Measurements from ENCODE around the gene SPINK14.

SPINK14 gene

GRCh38 chr5:148186248-148187003 lies 18.1 kb downstream of the SPINK14 start:
- DNase-seq (ENCODE audit: low spot score): no peak
- in situ Hi-C loops (cut with MboI; ENCODE audit: low pct_unique_long_range_greater_than_20kb, low sequenced_read_pairs, unreplicated experiment): loop anchor here (25.0 kb wide), 1 partner anchor 526 kb away; no protein-coding TSS in a partner anchor
- no peak for TF ChIP-seq CTCF (IDR thresholded peaks at IDR 0.05; ENCODE audit: extremely low read depth, insufficient read depth, missing control alignments)

GRCh38 chr5:148191010-148191409 lies 22.7 kb downstream of the SPINK14 start:
- no peak for TF ChIP-seq CTCF (IDR thresholded peaks at IDR 0.05; ENCODE audit: extremely low read depth, insufficient read depth, missing control alignments)
- DNase-seq (ENCODE audit: low spot score): no peak
- in situ Hi-C loops (cut with MboI; ENCODE audit: low pct_unique_long_range_greater_than_20kb, low sequenced_read_pairs, unreplicated experiment): loop anchor here (25.0 kb wide), 1 partner anchor 521 kb away; no protein-coding TSS in a partner anchor

GRCh38 chr5:148193202-148193601 lies 24.9 kb downstream of the SPINK14 start:
- TF ChIP-seq CTCF (IDR thresholded peaks at IDR 0.05; ENCODE audit: extremely low read depth, insufficient read depth, missing control alignments): no peak
- no peak for DNase-seq (ENCODE audit: low spot score)
- in situ Hi-C loops (cut with MboI; ENCODE audit: low pct_unique_long_range_greater_than_20kb, low sequenced_read_pairs, unreplicated experiment): loop anchor here (25.0 kb wide), 1 partner anchor 519 kb away; no protein-coding TSS in a partner anchor

GRCh38 chr5:148201151-148201550 lies 32.8 kb downstream of the SPINK14 start:
- no peak for DNase-seq (ENCODE audit: low spot score)
- in situ Hi-C loops (cut with MboI; ENCODE audit: low pct_unique_long_range_greater_than_20kb, low sequenced_read_pairs, unreplicated experiment): no loop called here
- TF ChIP-seq CTCF (IDR thresholded peaks at IDR 0.05; ENCODE audit: extremely low read depth, insufficient read depth, missing control alignments): no peak

GRCh38 chr5:148202531-148203203 lies 34.3 kb downstream of the SPINK14 start, which contains the start of gene SPINK6:
SPINK6 (plus strand) TSS chr5:148203042; CDS start chr5:148203097, 55 bp downstream.
- no peak for DNase-seq (ENCODE audit: low spot score)
- in situ Hi-C loops (cut with MboI; ENCODE audit: low pct_unique_long_range_greater_than_20kb, low sequenced_read_pairs, unreplicated experiment): no loop called here
- TF ChIP-seq CTCF (IDR thresholded peaks at IDR 0.05; ENCODE audit: extremely low read depth, insufficient read depth, missing control alignments): no peak

GRCh38 chr5:148205044-148205806 lies 36.9 kb downstream of the SPINK14 start:
- TF ChIP-seq CTCF (IDR thresholded peaks at IDR 0.05; ENCODE audit: extremely low read depth, insufficient read depth, missing control alignments): no peak
- no peak for DNase-seq (ENCODE audit: low spot score)
- in situ Hi-C loops (cut with MboI; ENCODE audit: low pct_unique_long_range_greater_than_20kb, low sequenced_read_pairs, unreplicated experiment): no loop called here

Measured in GM13977 (cell line).